Pons (tissue), 1 donor: ENCODE data around the gene RFTN1.
"Not testable (repeated sequence)": the region's sequence is repeated elsewhere in the genome, so short reads cannot be mapped to it uniquely, and the experiment has no call there.

Experiments
- DNase-seq: peaks from one replicate; pipeline ENCODE4 v3.0.0-alpha.2; 2016; ENCODE audit warnings: low spot score

The RFTN1 gene

DNA sequence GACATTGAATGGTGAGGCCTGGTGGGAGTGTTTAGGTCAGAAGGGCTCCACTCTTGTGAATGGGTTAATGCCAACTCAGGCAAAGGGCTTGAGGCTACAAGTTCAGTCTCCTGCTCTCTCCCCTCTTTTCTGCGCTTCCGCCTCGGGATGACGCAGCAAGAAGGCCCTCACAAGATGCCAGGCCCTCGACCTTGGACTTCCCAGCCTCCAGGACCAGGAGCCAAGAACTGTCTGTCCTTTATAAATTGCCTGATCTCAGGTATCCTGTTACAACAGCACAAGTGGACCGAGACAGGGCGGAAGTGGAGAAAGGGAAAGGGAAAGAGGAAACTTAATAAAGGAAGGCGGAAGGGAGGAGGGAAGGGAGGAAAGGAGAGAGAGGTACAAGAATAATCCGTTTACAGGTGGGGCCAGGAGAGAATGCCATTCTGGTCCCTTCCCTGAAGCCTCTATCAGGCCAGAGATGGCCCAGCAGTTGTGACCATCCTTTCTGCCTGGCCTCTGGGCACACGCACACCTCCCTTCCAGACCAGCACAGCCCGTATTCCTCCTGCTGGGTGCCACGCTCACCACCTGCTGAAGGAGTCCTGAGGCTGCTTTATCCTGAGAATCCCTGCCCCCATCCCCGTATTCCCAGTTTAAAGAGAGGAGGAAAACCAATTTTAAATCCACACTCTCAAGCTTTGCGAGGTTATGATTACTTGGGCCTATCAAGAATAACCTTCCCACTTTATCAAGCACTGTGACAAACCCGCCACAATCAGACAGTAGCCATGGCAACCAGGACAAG is 184.3 kb downstream of the RFTN1 start:
- DNase-seq, result no peak

DNA sequence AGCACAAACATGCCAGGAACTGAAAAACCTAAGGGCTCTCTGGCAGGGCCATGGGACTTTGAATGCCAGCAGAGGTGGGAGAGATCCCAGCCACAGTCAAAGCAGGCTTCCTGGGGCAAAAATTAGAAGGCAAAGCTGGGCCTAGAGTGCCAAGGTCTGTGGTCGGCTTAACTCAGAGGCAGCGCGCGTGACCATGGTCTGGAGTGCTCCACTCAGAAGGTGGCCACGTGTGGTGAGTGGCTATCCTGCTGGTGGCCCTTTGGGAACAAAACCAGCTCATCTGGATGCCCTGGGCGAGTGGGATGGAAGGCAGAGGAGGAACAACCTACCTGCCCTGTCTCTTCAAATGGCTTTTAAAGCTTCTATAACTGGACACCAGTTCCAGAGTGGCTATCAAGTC is 185.4 kb downstream of the RFTN1 start:
- DNase-seq, result no peak

DNA sequence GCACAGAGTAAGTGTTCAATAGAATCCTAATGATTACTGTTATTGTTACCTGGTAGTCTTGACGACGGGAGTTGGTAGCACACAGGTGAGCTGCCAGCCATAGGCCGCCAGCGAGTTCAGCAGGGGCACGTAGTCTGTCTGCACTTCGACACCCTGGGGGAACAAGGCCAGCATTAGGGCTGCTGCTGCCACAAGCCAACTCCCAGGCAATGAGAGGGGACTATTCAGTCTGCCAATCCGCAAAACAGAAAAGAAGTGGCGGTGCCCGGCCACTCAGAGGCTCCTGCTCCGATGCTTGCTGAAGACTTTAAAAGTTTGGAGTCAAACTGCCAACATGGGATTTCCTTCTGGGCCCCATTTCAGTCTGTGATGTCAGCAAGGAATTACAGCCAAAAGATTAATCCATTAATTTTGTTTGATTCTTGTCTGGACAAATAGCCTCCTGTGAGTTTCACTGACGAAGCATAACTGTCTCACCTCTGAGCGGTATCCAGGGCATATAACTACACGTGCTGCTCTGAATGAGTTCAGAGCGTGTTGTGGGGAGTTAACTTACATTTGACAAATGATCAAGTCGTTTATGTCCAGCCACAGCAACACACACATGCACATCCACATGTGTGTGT is 186.7 kb downstream of the RFTN1 start:
- no peak for DNase-seq

DNA sequence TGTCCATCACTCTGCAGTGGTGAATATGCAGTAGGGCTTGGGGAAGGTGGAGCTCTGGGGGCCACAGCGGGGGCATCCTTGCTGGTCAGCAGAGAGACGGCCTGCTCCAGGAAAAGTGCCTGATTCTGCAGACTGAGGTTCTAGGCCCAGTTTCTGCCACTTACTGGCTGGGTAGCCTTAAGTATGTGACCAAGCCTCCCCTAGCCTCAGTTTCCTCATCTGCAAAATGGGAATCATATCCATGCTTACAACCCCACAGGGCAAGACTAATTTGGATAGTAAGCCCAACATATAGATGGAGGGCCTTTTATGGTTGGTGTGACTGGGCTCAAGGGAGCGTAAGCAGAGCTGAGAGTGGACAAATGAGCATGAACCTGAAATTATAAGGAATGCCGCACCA is 187.6 kb downstream of the RFTN1 start:
- DNase-seq, result no peak

DNA sequence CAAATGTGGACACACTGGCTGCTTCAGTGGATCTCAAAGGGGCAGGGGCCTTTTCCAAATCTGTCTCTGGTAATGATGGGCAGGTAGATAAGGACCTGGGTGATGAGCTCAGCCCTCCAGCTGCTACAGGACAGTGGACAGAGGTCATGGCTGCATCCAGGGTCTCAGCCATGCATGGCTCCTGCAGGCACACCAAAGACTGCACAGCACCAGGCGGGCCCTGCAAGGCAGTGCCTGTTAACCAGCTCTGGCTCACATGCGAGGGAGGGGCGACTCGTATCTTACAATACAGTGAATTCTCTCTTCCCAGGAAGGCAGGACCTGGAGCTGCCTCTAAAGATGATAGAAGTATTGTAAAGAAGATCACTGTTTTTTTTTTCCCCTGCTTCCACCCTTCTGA is 189.8 kb downstream of the RFTN1 start:
- no peak for DNase-seq

DNA sequence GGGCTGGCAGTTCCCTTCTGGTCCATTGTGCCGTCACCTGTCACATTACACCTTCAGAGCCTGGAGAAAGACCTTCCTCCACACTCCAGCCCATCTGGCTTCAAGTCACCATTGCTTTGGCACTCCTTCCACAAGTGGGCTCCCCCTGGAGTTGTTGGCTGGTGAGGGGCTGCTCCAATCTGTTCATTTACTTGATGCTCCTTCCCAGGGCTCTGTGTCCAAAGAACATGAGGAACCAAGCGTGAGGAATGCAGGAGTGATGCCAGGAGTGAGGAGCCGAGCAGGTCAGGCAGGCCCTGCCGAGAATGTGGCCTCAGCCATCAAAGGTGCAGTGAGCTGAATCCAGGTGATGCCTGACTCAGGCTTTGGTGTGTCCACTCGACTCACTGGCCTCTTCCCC is 191.3 kb downstream of the RFTN1 start:
- no peak for DNase-seq

DNA sequence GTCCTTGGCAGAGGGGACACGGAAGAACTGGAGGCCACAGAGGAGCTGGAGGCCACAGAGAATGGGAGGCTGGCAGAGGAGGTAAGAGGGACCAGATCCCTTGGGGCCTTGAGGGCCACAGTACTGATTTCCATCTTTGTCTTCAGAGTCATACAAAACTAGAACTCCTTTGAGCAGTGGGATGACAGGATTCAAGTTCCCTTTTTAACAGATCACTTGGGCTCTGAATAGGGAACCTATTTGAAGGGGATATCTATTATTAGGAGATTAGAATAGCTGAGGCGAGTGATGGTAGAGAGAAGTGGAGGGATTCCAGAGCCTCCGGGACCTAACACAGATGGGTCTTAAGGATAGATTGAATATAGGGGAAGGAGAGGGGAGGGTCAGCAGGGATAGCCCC is 192.8 kb downstream of the RFTN1 start:
- DNase-seq, result no peak

DNA sequence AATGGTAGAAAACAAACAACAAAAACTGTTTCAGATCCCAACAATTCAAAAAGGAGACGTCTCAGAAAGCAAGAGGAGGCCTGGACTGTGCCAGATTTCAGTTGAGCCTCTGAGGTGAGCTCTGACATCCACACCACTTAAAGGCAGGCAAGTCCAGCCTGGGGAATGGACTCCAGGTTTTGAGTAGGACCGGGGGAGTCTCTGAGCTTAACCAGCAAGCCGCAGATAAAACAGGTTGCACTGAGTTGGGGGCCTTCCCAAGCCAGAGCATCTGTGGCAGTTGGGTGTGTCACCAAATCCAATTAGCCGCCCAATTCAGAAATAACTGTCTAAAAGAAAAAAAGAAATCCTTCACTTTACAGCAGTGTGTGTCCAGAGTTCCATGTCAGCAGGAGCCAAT is 193.8 kb downstream of the RFTN1 start:
- DNase-seq, result no peak

DNA sequence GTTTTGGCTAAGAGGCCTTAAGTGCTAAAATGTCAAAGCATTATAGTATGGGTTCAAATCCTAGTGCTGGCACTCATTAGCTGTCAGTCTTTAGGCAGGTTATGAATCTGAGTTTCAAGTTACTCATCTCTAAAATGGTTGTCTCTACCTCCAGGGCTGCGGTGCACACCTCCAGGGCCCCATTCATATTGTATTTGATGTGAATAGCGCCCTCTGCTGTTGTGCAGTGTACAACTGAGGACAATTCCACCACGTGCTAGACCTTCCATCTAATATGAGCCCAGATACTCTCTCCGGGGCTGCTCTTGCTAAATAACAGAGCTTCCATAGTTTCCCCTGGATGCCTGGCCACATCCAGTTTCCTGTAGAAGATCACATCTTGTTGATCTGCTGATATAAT is 194.2 kb downstream of the RFTN1 start:
- no peak for DNase-seq

DNA sequence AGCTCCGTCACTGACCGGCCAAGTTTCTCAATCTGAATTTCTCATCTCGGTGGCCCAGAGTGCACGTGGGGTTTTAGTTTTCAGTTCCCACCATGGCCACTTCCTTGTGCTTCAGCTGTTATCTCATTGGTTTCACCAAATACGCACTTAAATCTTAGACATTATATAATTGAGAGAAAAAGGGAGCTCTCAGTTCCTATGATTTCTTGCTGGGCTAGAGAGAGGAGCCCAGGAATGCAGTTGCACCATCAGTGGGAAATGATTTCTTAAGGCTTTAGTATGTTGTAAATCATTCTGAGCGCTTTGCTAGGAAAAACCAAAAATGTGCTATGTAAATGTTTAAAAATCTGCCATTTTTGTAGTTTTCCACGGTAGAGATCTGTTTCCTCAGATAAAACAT is 195.3 kb downstream of the RFTN1 start:
- DNase-seq, result no peak

DNA sequence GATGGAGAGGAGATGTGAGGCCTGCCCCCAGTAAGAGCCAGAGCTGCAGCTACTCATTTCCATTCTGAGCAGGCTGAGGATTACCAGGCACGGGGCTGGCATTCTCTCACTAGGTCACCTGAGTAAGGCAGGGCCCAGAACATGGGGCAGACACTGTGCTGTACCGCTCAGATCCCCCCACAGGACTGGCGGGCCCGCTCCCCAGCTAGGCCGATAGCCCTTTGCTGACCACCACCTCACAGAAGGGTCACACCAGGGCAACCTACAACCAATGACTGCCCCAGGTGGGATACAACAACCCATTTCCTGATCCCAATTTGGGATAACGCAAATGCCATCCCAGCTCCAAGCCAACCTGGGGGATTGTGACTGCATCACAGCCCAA is 195.9 kb downstream of the RFTN1 start:
- DNase-seq, result no peak

DNA sequence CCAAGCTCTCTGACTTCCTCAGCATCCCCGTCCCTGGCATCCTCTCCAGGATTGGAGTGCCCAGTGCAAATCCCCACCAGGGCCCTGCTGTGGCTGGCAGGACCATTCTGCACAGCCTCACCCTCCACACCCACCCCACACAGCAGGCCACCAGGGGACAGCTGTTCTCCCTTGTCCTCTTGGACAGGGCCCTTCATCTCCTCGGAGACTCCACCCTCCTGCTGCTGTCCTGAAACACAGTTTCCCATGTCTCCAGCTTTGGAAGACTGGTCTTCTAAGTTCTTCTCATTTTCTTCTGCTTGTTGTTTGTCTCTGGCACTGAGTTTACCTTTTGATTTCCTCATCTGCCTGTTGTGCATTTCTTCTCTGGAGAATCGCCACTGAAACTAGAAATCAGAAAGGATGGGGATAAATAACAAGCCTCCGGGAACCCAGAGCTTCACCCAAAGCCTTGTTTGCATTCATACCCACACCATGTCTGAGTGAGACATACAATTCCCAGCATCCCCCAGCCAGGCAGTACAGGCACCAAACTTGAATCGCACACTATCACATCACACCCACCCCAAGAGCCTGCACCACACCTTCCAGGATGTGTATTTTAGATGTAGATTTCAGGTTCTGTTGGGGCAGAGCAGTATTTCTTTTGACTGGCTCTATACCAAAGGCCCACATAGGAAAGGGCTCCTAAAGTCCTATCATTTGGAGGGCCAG is 196.5 kb downstream of the RFTN1 start:
- no peak for DNase-seq

DNA sequence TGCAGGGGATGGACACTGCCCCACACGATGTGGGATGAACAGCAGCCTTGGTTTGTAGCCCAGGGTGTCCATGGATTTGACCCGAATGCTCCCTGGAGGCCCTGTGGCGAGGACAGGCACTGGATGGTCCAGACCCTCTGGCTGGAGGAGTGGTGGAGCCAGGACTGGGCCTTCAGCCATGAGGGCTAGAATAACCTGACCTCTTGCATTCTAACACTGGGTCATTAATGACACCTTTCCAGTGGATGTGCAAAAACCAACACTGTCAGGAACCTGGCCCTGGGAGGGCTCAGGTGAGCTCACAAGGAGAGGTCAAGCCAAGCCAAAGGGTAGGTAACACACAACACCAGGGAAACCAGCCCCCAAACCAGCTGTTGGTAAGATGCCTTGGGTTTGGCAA is 197.1 kb downstream of the RFTN1 start:
- no peak for DNase-seq

DNA sequence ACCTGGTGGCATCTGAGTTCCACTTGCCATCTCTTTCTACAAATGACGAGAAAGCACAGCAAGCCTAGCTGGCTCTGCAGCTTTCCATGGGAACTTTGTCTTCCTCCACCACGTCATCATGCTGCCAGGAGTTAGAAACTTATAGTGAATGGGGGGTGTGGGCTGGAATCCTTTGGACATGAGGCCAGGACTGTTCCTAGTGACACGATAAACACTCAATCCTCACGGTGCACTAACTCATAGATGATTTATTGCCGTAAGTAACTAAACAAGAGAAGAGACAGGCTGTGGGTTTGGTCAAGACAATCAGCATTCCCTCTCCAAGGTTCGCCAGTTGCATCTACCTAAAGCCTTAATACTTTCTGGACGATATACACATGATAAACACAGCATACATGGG is 197.9 kb downstream of the RFTN1 start:
- DNase-seq, result no peak

DNA sequence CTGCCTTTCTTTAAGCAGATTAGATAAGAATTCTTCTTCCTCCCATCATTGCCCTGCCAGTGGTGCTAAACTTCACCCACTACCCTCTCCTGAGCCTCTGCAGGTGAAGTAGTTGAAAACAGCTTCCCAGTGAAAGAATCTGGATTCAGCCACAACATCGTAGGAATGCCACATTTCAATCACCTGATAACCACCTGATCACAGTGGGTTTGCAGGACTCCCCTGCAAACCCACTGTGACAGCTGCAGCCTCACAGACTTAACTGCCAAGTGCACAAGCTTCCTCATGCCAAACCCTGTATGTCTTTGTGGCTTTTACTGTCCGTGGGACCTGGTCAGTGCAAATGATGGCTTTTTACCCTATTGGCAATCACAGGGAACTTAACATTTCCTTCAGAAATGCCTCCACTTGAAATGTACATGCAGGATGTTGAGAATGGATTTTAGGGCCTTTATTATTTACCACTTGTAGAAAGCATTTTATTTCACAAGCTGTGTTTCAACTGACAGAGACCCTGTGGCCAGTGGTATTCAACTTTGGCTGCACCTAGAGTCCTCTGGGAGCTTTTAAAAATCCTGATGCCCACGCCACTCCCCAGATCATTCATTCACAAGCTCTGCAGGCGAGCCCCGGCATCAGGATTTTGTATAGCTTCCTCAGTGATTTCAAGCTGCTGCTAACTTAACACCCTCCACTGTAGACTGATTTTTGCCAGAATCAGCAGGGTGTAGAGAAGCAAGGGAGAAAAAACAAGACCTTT is 199.4 kb downstream of the RFTN1 start:
- DNase-seq, result no peak

DNA sequence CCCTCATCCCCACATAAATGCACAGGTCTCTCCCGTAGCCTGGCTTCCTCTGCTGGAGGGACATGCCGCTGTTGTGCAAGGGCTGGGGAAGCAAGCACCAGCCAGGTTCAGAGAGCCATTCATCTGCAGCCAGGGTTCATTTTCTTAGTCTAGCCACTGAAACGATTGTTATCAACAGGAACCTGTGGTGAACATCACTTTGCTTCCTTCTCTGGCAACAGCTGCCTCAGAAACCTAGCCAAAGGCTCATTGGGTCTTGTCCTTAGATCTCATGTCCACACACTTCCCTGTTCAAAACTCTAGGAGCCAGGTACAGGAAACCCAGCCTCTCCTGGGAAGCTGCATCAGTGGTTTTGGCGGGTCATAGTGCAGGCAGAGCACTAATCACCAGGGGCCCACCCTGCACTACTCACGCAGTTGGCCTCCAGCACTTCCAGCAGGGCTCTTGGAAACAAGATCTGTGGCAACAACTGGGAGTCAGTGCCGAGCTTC is 201.5 kb downstream of the RFTN1 start:
- DNase-seq, result no peak

DNA sequence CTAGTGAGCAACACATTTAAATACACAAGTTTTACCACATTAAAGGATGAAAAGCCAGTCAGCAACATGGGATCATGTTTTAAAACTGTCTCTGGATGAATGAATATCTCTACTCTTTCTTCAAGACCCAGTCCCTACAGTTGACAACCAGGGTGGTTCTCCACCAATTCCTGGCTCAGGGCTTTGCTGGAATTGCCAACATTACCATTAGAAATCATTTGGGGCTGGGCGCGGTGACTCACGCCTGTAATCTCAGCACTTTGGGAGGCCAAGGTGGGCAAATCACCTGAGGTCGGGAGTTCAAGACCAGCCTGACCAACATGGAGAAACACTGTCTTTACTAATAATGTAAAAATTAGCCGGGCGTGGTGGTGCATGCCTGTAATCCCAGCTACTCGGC is 203.0 kb downstream of the RFTN1 start:
- DNase-seq, result not testable (repeated sequence)

DNA sequence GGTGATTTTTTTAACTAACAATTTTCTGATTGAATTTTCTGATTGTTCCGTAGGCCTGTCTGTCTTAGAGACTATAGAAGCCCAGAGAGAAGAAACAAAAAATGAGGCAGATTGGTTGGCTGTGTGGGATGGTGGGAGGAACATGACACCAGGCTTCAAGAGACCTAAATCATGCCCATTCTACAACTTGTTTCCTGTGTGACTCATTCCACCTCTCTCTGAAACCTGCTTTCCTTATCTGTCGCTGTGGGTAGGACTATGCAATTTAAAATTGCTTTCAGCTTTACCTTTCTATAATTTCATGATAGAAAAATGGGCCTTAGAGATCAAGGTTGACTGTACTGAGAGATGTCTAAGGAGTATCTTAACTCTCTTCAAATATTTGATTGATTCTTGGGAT is 203.9 kb downstream of the RFTN1 start:
- DNase-seq, result no peak

DNA sequence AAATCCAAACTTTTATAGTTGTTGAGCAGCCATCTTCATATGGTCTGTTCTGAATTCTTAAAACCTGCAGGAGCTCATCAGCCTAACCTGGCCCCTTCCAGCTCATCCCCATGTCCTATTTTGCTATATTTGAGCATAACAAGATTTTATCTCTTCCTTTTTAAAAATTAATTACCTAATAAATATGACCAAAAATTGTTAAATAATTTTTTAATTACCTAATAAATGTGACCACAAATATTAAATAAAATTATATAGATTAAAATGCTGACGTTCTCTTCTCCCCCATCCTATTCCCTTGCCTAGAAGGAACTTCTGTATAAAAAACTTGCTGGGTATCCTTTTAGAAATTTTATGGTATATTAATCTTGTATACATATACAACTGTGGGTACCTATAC is 204.8 kb downstream of the RFTN1 start:
- no peak for DNase-seq

DNA sequence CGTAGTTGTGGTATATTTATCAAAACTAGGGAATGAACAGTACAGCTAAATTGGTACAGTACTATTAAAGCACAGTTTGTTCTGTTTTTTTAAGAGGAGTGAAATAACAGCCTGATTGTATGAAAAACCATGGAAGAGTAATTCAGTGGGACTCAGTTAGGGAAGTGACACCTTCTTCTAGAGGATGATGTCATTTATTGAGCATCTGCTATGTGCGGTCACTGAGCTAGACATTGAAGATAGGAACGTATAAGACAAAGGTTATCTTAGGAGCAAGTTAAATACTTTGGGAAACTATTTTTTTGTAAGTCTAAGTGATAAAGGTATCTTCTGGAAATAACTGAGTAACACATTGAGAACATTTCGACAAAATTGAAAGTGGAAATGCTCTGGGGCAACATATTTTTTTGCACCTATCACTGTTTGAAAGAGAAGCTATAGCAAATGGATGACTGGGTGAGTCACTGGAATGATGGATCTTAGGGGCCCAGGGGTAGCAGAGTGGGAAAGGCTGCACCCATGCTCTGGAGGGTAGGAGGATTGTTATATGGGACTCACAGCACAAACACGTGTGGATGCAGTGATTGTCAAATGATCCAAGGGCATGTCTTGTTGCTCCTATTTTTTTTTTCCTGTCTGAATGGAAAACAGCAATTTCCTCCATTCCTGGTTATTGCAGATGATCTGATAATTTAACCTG is 205.5 kb downstream of the RFTN1 start:
- DNase-seq, result no peak

DNA sequence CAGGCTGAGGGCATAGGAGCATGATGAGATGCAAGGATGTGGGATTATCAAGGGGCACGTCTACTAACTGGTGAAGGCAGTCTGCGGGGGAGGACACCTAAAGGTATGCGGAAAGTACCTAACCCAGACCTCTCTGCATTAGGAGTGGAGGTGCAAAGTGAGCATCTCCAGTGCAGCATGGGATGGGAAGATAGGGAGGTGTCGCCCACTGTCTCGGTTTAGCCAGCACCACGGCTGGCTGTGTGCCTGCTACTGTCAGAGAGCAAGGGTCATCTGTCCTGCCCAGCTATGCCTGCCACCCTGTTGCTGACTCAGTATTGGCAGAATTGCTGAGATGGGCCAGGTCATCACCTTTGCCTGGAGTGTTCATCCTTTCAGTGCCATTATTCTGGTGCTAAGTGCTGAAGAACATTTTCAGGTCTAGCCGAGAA is 208.4 kb downstream of the RFTN1 start:
- no peak for DNase-seq
